HG03439 (cell line): ENCODE data around the gene MAP2K4.

Experiments
- ATAC-seq: cut with Tn5 transposase; IDR thresholded peaks from one replicate; pipeline ENCODE4 v1.9.1; 2021; ENCODE audit warnings: mild to moderate bottlenecking, moderate library complexity; ENCODE audit not compliant: unreplicated experiment

Gene MAP2K4

DNA sequence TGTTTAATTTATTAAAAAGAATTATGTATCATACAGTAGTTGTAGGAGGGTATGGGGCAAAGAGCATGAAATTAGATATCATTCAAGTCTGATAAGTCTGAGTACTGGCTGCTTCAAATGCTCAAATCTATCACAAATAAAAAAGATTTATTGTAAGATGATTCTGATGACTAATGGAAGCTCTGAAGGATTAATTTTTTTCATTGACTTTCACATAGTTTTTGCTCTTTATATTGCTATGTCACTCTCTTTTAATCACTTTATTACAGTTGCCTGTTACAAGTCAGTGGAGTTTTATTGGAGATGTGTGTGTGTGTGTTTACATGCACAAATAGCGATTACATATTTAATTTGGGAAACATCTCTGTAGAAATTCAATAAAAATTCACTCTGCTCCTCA is 15.0 kb downstream of the MAP2K4 start:
- no peak for ATAC-seq

DNA sequence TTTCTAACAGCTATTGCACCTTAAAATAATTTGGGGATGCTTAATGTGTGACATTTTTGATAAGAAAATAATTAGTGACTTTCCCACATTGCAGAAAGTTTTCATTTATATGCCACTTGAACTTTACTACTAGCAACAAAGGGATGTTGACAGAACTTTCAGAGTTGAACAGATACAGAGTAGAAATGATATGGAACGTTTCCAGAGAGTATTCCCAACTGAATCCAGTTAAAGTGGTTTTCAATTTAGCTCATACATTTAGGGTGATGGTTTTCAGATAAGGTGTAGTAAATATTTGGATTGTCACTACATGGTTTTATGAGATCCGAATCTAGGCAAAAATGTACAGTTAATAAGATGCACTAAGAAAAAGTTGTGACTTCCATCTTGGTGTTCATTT is 17.3 kb downstream of the MAP2K4 start:
- no peak for ATAC-seq

DNA sequence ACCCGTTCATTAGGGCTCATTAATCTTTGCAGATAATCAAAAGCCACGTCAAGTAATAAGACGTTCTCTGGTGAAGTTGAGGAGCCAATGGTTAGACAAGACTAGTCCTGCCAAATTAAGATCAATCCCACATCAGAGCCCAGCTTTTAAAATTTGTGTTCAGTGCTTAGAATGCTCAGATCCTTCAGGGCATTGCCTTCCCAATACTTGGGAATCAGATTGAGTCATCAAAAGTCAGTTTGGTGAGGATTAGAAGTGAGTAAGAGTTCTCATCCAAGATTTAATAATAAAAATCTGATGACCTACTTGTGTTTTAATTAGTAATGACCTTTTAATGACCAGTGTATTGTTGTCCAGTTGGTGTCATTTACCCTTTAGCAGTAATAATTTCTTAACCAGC is 19.8 kb downstream of the MAP2K4 start:
- no peak for ATAC-seq

DNA sequence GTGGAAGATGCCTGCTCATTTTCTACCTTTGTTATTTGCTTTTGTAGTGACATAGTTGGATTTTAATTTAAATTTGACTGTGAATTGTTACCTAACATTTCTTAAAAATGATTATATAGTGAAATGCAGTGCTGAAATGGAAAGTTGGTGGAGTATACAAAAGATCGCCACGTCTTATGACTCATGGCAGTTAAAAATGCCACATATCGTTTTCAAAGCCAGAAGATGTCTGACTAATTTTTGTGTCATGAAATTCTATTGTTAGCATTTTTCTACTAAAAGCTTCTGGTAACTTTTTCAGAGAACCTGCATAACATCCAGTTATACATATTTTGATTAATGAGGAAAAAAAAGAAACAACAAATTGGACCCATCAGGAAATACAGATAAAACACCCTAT is 20.6 kb downstream of the MAP2K4 start:
- ATAC-seq: no peak

DNA sequence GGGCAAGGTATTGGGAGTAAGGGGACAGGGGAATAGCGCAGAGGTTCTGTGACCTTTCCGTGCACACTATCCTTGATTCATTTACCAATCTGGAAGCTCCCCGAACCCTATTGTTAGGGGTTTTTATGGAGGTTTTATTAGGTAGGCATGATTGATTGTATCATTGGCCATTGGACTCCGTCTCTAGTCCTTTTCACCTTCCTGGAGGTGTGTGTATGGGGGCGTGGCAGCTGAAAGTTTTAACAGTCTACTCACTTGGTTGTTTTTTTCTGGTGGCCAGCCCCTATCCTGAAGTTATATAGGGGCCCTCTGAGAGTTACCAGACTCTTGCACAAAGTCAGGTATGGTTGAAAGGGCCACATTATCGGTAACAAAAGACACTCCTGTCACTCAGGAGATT is 23.0 kb downstream of the MAP2K4 start:
- no peak for ATAC-seq

DNA sequence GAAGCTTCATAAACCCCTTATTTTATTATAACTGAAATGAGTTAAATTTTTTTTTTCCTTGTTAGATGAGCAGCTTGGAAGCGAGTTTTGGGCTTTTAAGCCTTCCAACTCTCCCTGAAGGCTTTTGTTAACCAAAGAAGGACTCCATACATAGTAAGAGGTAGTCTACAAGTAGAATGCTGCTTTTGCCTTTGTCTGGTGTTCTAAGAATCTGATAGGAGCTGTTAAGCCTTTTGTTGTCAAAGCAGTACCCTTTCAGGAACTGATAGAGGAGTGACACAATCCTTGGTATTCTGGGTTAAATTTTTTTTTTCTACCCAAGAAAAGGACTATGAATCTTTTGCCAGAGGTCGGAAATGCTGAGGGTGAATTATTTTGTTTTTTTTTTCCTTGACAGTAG is 26.1 kb downstream of the MAP2K4 start:
- no peak for ATAC-seq

DNA sequence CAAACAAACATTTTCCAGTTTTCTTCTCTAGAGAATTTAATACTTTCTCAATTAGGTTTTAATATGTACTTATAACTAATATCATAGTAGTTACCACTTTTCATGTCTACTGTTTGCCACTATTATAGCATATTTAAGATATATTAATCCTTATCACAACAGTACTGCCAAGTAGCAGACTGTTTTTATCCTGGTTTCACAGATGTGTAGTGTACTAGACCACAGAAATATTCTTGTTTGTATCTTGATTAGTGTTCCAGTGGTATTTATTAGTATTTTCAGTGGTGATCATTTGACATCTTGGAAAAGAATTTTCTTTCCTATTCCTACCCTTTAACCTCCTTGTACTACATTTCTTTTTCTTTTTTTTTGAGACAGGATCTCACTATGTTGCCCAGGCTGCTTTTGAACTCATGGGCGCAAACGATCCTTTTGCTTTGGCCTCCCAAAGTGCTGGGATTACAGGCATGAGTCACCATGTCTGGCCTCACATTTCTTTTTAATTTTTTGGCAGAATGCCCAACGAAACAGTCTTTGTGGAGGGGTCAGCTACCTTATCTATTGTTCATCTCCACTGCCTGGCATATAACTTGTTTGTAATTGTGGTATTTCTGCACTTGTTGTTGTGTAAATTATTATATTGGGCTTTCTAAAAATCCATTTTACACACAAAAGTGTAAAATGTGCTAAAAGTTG is 27.2 kb downstream of the MAP2K4 start:
- ATAC-seq: no peak

DNA sequence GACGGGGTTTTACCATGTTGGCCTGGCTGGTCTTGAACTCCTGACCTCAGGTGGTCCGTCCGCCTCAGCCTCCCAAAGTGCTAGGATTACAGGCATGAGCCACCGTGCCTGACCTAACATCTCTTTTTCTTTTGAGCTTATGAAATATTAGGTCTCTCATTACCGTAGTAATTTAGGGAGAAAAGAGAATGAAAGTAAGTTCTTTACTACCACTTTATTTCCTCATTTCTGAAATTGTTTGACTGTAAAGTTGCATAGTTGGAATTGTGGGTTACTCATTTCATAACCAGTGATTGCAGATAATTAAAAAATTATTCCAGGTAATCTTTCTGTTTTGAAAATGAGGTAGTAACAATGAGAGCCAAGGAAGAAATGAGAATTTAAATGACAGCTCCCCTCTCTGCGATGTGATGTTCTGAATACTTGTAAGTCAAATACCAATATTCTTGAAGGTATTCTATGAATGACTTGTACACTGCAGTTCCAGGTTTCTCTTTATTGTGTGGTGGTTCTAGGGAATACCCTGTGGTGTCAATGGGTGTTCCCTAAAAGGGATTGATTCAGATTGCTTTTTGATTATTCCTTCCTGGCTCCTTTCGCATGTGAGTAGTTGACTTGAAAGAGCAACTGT is 28.3 kb downstream of the MAP2K4 start:
- no peak for ATAC-seq

DNA sequence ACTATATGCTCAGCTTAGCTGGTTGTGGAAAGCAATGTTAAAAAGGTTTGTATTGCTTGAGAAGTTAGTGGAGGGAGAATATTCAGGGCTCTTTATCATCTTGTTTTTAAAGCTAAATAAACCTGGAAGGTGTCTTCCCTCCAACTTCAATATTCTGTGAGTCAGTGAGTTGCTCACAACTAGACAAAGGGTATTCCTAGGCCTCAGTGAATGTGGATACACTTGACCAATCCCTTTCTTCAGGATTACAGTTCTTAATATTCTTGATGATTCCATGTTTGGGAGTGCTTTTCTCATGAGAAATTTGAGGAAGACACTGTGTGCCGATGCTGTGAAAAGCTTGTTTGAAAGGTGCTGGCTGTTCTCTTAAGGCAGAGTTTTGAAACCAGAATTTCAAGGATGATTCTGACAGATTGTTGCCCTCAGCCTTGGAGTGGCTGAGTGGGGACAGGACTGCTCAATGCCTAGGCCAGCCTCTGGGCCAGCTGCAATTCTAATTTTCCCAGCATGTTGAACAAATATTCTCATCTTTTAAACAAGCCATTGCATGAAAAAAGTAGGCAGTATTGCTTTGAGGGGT is 30.1 kb downstream of the MAP2K4 start:
- no peak for ATAC-seq

DNA sequence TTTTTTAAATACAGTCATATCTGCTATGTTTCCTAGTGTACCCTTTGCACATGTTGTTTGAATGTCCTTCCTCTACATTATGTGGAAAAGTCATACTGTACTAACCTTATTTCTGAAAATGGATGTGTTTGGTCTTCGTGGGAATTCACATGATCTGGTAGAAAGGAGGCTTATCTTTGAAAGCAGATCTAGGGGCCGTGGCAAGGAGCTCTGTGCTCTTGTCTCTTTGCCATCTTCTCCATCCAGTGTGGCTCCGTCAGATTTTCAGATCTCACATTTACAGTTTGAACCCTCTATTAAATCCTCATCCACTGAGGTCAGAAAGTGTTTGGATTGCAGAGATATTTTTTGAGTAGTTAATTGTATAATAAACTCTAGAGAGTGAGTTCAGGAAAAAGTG is 32.9 kb downstream of the MAP2K4 start:
- ATAC-seq: no peak

DNA sequence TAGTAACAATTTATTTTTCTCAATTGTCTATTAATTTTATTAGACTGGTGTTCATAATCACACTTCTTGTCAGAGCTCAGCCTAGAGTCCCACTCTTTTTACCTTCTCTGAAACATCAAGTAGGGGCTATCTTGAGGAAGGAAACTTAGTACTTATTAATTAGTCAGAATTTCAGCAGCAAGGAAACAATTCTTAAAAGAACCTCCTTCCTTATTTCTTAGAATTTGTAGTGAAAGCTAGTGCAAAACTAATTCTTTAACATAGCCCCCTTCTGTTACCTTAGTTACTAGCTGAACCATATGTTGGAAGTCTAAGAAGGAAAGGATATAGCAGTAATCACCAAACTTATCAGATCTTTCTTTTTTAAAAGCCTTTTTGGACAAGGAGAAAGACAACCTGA is 35.2 kb downstream of the MAP2K4 start:
- ATAC-seq: no peak

DNA sequence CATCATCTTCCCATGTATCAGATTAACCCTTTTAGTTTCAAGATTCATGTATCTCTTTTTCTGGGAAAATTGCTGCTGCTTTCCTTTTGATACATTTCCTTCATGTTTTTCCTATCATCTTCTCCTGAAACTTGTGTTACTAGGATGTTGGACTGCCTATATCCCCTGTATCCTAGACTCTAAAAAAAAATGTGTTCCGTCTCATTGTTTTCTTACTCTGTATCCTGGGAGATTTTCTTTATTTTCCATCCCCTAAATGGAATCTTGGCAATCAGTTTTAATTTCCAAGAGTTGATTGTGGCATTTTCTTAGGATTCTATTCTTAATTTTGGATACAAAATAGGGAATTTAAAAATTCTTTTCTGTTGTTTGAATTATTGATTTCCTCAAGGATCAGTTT is 36.8 kb downstream of the MAP2K4 start:
- no peak for ATAC-seq

DNA sequence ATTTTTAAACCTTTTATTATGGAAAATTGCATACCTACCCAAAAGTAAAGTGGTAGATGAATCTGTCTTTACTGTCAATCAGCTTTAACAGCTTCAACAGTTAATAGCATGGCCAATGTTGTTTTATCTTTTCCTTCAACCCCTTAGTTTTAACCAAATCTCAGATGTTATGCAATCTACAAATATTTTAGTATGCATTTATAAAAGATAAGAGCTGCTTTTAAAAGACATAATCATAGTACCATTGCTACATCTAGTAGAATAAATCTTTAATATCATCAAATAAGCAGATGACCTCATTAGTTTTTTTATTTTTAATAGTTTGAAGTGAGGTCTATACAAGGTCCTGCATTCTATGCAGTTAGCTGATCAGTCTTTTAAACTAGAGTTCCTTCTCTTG is 37.9 kb downstream of the MAP2K4 start:
- no peak for ATAC-seq

DNA sequence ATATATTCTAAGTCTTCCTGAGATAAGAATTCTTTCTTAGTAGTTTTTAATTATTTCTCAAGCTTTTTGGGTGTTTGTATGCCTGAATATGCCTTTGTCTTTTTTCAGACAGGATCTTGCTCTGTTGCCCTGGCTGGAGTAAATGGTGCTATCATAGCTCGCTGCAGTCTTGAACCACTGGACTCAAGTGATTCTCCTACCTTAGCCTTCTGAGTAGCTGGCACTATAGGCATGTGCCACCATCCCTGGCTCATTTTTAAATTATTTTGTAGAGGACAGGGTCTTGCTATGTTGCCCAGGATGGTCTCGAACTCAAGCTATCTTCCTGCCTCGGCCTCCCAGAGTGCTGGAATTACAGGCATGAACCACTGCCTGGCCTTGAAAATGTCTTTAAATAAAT is 41.6 kb downstream of the MAP2K4 start:
- ATAC-seq: no peak

DNA sequence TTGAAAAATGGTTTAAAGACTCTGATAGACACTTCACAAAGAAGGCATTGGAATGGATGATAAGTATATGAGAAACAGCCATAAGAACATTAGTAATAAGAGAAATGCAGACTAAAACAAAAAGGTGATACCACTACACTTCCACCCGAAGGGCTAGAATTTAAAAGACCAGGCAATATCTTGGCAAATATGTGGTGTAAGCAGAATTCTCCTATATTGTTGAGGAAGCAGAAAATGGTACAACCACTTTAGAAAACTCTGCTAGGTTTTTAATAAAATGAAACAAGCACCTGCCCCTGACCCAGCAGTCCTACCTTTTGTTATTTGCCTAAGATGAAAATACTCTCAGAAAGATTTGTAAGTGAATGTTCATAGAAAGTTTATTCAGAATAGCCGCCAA is 43.7 kb downstream of the MAP2K4 start:
- no peak for ATAC-seq

DNA sequence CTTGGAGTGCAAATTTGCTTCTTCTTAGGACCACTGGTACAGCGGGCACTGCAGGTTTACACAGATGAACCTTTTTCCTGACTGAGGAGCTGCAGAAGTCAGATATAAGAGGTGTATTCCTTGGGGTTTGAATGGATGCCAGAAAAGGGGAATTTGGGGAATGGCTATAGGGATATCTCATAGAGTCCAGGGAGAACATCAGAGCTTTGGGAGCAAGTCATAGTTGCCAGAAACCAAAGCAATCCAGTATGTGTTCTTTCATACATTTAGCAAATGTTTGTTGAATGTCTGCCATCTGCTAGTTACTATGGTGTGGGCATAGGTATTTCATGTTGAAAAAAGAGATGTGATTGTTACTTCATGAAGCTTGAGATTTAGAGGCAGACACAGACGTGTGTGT is 46.8 kb downstream of the MAP2K4 start:
- ATAC-seq: no peak

DNA sequence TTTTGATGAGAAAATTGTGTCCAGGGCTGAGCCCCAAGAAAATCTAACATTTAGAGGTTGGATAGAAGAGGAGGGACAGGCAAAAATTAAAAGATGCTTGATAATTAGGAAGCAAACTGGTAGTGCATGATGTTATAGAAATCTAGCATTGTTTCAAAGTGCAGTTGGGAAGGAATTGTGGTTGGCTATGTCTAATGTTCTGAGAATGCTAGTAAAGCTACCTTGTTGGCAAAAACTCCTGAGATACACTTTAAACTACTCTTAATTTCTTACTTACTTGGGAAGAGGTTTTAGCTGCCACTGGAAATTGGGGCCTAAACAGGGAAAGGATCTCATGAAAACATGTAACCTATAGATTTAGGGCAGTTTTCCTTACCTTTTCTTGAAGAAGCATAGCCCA is 48.3 kb downstream of the MAP2K4 start:
- ATAC-seq: no peak

DNA sequence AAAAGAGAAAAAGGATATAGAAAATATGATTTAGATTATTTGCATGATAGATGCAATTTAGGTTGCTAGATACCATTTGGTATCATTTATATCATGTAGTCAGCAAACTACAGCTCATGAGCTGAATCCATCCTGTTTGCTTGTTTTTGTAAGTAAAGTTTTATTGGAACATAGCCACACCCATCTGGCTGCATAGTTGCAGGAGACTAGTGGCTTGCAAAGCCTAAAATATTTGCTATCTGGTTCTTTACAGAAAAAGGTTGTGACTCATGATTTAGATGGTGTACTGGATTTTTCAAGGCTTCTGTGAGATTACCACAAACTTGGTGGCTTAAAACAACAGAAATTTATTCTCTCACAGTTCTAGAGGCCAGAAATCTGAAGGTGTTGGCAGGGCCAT is 49.9 kb downstream of the MAP2K4 start:
- ATAC-seq: no peak

DNA sequence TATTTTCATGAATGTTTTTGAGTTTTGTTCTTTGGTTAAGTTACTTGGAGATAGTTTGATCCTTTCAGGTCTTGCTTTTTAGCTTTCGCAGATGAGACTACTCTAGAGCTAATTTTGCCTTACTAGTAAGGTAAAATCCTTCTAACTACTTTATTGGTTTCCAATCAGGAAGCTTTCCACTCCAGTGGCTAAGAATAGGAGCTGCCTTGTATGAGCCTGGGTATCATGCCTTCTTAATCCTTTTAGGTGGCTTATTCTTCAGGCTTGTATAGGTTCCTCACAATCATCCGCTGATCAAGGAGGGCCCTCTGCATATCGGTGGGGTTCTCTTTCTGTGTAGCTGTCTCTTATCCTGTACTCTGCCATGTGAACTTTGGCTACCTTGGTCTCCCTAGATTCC is 53.7 kb downstream of the MAP2K4 start:
- no peak for ATAC-seq

DNA sequence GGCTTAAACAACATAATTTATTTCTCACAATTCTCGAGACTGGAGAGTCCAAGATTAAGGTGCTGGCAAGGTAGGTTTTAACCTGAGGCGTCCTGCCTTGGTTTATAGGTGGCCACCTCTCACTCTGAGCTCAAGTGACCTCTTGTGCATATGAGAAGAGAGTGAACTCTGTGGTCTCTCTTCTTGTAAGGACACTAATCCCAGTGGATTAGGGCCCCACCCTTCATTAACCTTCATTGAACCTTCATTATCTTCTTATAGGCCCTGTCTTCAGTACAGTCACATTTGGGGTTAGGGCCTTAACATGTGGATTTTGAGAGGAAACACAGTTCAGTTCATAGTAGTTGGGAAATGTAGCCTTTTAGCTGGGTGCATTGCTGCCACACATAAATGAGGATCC is 57.1 kb downstream of the MAP2K4 start:
- no peak for ATAC-seq

DNA sequence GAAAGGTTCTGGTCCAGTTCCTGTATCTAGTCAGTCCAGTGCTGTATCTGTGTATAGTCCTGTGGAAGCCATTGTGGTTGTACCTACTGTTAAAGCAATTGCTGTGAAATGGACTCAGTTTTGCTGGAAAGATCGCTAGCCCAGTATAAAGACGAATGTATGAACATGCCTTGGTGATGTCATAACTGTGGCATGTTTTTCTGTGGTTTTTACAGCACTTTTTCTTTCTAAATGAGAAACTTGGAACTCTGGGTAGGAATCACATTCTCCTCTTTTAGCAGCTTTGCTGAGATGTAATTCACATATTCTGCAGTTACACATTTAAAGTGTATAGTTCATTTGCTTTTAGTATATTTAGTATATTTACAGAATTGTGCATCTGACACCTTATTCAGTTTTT is 58.1 kb downstream of the MAP2K4 start:
- no peak for ATAC-seq

DNA sequence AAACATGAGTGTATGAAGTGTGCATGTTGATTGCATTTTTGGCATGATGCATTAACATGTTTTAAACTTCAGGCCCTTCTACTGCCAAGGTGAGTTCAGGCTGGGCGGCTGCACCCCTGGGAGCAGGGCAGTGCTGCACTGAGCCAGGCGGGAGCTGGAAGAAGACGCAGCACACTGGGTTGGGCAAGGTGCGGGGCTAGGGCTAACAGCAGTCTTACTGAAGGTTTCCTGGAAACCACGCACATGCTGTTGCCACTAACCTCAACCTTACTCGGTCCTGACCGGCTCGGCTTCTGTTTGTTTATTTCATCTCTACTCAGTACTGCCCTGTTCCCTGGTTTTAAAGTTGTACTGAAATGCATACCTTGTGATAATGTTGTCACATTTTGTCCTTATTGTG is 61.0 kb downstream of the MAP2K4 start:
- ATAC-seq: no peak
